PC-9 (cell line): ENCODE measurements around the gene AGAP1. TPM values are rescaled to one million over a fixed set of nuclear protein-coding genes. Genes with fewer than 3 reads are reported as not detected.

Source experiments
- BruUV-seq: library from RNA; stranded (reverse); fragments of 400-500 nt; replicated peaks from 2 replicates; lab custom pipeline; 2021; lab: Mats Ljungman, UMichigan
- CTCF ChIA-PET: fragments of 300-600 bp; sonication (Branson Sonifier 250); formaldehyde crosslinking; loops from one replicate; lab custom pipeline; 2022; ENCODE audit warnings: antibody characterized with exemption; lab: Charles Lee
- POLR2A ChIA-PET: fragments of 300-600 bp; sonication (Branson Sonifier 250); formaldehyde crosslinking; loops from one replicate; lab custom pipeline; 2022; ENCODE audit warnings: antibody characterized with exemption; ENCODE audit not compliant: unreplicated experiment; lab: Charles Lee
- DNase-seq, 2 experiments: peaks; one replicate each; pipeline versions ENCODE4 v3.0.0 to v3.0.0-alpha.2; 2015 to 2022; ENCODE audit warnings: mixed read lengths in 1 of 2
- H2AFZ ChIP-seq: fragments of 200-600 bp; sonication (generic); 2 replicates; pipeline ENCODE4 v1.8.1; 2017; ENCODE audit warnings: antibody characterized with exemption
- H3F3A ChIP-seq: fragments of 200-600 bp; sonication (generic); 2 replicates; pipeline ENCODE4 v1.8.1; 2017; ENCODE audit warnings: antibody characterized with exemption, mild to moderate bottlenecking, low read depth; ENCODE audit not compliant: insufficient read depth
- H3K27ac ChIP-seq: fragments of 200-600 bp; sonication (generic); 2 replicates; pipeline ENCODE4 v1.6.1; 2016; ENCODE audit warnings: mixed run types
- H3K27me3 ChIP-seq: fragments of 200-600 bp; sonication (generic); 2 replicates; pipeline ENCODE4 v1.6.1; 2016; ENCODE audit warnings: low read depth, mixed run types; ENCODE audit not compliant: insufficient read depth
- H3K36me3 ChIP-seq: fragments of 200-600 bp; sonication (generic); 2 replicates; pipeline ENCODE4 v1.6.1; 2016; ENCODE audit warnings: low read depth, mixed run types
- H3K4me1 ChIP-seq: fragments of 200-600 bp; sonication (generic); replicated peaks from 2 replicates; pipeline ENCODE4 v1.6.1; 2016; ENCODE audit warnings: mixed run types; ENCODE audit not compliant: insufficient read depth
- H3K4me2 ChIP-seq: fragments of 200-600 bp; sonication (generic); 2 replicates; pipeline ENCODE4 v1.6.1; 2017; ENCODE audit warnings: mixed run types
- H3K4me3 ChIP-seq: fragments of 200-600 bp; sonication (generic); 2 replicates; pipeline ENCODE4 v1.6.1; 2016; ENCODE audit warnings: mixed run types
- H3K79me2 ChIP-seq: fragments of 200-600 bp; sonication (generic); 2 replicates; pipeline ENCODE4 v1.6.1; 2017; ENCODE audit warnings: low read depth, mixed run types
- H3K9me2 ChIP-seq: fragments of 200-600 bp; sonication (generic); 2 replicates; pipeline ENCODE4 v1.8.1; 2017; ENCODE audit warnings: mild to moderate bottlenecking; ENCODE audit not compliant: insufficient read depth
- H3K9me3 ChIP-seq: fragments of 200-600 bp; sonication (generic); 2 replicates; pipeline ENCODE4 v1.8.1; 2016; ENCODE audit warnings: low read depth; ENCODE audit not compliant: insufficient read depth
- H4K20me1 ChIP-seq: fragments of 200-600 bp; sonication (generic); 2 replicates; pipeline ENCODE4 v1.8.1; 2017; ENCODE audit not compliant: insufficient read depth
- EZH2 ChIP-seq: fragments of 200-600 bp; sonication (generic); IDR thresholded peaks from 2 replicates; pipeline ENCODE4 v1.8.0; 2017; ENCODE audit warnings: antibody characterized with exemption, low read depth
- intact Hi-C: fragments of 100-400 bp; cut with micrococcal nuclease; formaldehyde crosslinking; loops from one replicate; pipeline ENCODE4 v1.10.0; 2022; ENCODE audit not compliant: unreplicated experiment
- total RNA-seq: library from RNA; stranded (reverse); gene quantifications from 2 replicates; pipeline ENCODE4 v1.2.3, GENCODE V29; 2021
- TF ChIP-seq, protein P1 (sequence below): fragments of 200-600 bp; sonication (generic); conservative IDR thresholded peaks from 2 replicates; pipeline ENCODE4 v1.6.1; 2017; ENCODE audit warnings: mixed run types, antibody characterized with exemption, mild to moderate bottlenecking, moderate library complexity

Gene AGAP1
- total RNA-seq, 1 experiment from 2014 or later = 91.4 TPM

DNA sequence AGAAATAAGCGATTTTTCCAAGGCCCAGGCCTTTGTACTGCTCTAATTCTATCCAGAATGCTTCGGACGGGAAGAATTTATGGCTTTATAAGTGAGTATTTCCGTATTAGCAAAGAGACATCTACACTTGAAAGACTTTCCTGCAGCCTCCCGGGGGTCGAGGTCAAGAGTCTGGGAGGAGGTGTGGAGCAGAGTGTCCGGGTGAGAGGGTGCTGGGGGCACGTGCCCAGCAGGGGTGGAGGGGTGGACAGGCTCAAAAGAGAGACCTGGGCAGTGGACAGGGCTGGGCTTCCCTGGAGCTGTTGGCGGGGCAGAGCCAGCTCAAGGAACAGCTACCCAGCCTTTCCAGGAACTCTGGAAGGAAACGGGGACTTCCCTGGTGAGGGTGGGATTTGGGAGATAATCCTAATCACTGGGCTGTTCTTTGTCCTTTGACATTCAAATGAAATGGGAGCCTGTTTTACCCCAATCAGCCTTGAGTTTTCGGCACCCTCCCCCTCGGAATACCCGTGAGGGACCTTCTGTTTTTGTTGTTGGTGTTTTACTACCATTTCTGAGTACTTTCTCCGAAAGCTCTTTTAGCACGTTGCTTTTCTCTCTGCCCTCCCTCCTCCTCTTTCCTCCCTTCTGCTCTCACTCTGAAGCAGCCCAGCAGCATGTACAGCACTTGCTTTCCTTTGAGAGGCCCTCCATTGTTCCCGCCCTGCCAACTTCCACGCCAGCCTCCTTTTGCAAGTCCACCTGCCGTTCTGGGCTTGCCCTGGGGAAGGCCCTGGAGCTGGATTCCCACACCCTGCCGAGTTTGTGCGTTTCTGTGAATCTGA lies 164.7 kb downstream of the AGAP1 start:
- H3K4me2 ChIP-seq = no peak overlapping the region
- no peaks in the 10 kb centered on the region for H3K36me3 ChIP-seq
- H3K4me3 ChIP-seq = no peak overlapping the region
- no peaks in the 10 kb centered on the region for H3K4me1 ChIP-seq
- H3K79me2 ChIP-seq = peaks cover 95% of the 10 kb centered on the region
- POLR2A ChIA-PET = no interaction called here
- CTCF ChIA-PET = no interaction called here
- intact Hi-C loops = no loop called here
- H4K20me1 ChIP-seq = peaks cover 76% of the 10 kb centered on the region
- no peak overlapping the region for H2AFZ ChIP-seq
- H3F3A ChIP-seq = no peaks in the 10 kb centered on the region
- no peaks in the 10 kb centered on the region for H3K9me3 ChIP-seq
- no peaks in the 10 kb centered on the region for H3K27me3 ChIP-seq
- no peak for TF ChIP-seq EZH2
- TF ChIP-seq, protein P1, sequence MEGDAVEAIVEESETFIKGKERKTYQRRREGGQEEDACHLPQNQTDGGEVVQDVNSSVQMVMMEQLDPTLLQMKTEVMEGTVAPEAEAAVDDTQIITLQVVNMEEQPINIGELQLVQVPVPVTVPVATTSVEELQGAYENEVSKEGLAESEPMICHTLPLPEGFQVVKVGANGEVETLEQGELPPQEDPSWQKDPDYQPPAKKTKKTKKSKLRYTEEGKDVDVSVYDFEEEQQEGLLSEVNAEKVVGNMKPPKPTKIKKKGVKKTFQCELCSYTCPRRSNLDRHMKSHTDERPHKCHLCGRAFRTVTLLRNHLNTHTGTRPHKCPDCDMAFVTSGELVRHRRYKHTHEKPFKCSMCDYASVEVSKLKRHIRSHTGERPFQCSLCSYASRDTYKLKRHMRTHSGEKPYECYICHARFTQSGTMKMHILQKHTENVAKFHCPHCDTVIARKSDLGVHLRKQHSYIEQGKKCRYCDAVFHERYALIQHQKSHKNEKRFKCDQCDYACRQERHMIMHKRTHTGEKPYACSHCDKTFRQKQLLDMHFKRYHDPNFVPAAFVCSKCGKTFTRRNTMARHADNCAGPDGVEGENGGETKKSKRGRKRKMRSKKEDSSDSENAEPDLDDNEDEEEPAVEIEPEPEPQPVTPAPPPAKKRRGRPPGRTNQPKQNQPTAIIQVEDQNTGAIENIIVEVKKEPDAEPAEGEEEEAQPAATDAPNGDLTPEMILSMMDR = no peak
- BruUV-seq = no TSS peak
- no peak for DNase-seq
- no peak overlapping the region for H3K27ac ChIP-seq
- no peaks in the 10 kb centered on the region for H3K9me2 ChIP-seq

DNA sequence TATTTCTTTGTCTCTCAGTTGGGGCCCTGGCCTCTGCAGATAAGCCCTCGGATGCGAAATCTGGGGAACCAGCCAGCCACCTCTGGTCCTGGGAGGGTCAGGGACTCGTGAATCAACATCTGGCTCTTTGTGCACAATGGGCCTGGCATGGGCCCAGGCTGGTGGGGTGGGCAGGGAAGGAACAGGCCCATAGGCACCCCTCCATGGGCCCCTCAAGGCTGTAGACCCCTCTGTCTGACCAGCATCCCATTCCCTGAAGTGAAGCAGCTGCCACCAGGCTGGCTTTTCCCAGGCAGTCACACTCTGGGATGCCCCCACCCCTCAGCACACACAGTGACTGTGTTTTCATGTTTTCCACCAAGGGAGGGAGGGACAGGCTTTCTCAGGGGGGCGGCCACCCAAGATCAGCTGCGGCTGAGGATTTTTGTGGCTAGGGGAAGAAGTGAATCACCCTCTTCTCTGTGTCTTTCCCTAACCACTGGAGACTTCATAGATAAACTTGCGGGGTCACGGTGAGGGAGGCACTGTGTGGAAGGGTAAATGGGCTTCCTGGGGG lies 166.0 kb downstream of the AGAP1 start:
- H3K27ac ChIP-seq = no peak overlapping the region
- no peaks in the 10 kb centered on the region for H3K9me2 ChIP-seq
- H3K4me1 ChIP-seq = no peaks in the 10 kb centered on the region
- H3K27me3 ChIP-seq = no peaks in the 10 kb centered on the region
- BruUV-seq = no TSS peak
- H3K79me2 ChIP-seq = peaks cover 95% of the 10 kb centered on the region
- H3K4me2 ChIP-seq = no peak overlapping the region
- POLR2A ChIA-PET = no interaction called here
- DNase-seq = peak in 1 of 2 experiments; percentile 27
- H3K4me3 ChIP-seq = no peak overlapping the region
- no peak for TF ChIP-seq EZH2
- TF ChIP-seq, protein P1 = no peak
- no peaks in the 10 kb centered on the region for H3K9me3 ChIP-seq
- CTCF ChIA-PET = no interaction called here
- intact Hi-C loops = no loop called here
- H3K36me3 ChIP-seq = no peaks in the 10 kb centered on the region
- H4K20me1 ChIP-seq = peaks cover 73% of the 10 kb centered on the region
- H2AFZ ChIP-seq = no peak overlapping the region
- H3F3A ChIP-seq = no peaks in the 10 kb centered on the region

DNA sequence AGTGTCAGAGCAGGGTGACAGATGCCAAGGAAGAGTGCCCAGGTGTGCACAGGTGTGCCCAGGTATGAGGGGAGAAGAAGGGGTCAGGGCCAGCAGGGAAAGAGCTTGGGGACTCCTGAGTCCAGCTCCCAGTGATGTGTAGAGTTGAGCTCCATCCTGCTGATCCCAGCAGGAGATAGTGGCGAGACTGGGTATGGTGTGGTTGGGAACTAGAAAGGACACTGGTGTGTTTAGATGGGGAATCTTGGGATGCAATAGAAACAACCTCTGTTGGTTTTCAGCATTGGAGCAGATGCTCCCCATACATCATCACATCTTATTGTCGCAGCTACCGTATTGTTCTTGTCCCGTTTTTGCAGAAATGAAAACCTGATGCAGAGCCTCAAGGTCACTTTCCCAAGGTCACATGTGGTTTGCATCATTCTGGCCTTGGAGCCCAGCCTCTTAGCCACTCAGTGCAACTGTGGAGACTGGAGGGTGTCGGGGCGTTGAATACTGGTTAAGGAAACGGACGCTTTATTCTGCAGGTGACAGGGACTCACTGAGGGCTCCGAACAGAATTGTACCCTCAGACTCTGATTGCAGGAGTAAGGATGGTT lies 166.7 kb downstream of the AGAP1 start:
- peaks cover 80% of the 10 kb centered on the region for H4K20me1 ChIP-seq

More for the DNA sequence above, 166.7 kb downstream of the AGAP1 start:
- Histone ChIP-seq H3K4me1 (0 out of 2 replicates have a peak, but pooled peaks cover under 1% of the 10 kb centered on the region), H3K4me2 (no peak overlapping the region), H3K9me3 (no peaks in the 10 kb centered on the region), H3K36me3 (no peaks in the 10 kb centered on the region), H3K79me2 (peaks cover 95% of the 10 kb centered on the region), H2AFZ (no peak overlapping the region), H3F3A (0 out of 2 replicates have a peak, but pooled peaks cover 4% of the 10 kb centered on the region), H3K4me3 (no peak overlapping the region), H3K9me2 (no peaks in the 10 kb centered on the region), H3K27ac (no peak overlapping the region), H3K27me3 (no peaks in the 10 kb centered on the region)
- POLR2A ChIA-PET = no interaction called here
- CTCF ChIA-PET = interaction anchor here (0.7 kb wide), 1 partner anchor 21 kb away, joined by 4 read pairs; no protein-coding TSS in a partner anchor
- BruUV-seq = no TSS peak
- intact Hi-C loops = no loop called here
- no peak for TF ChIP-seq EZH2
- TF ChIP-seq, protein P1 = no peak
- DNase-seq = no peak
